ENCODE data around the gene ADAM22.

ADAM22 gene

GRCh38 chr7:88176190-88176589 is 242.1 kb downstream of the ADAM22 start:
- no peak for DNase-seq

DNA sequence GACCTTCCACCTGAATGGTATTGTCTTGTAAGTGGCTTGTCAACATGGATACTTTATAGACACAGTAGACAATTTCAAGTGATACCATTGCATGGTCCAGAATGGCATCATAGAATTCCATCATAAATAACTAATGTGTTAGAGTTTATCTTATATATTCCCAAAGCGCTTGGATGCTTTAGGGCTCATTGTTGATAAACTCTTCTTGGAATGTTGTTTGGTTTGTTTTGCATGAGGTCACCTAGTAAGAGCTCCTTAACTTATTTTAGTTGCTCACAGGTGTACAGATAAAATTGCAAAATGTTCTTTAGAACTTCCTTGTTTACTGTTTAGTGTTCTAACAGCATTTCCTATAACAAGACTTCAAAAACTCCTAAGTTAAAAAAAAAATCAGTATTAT is 249.0 kb downstream of the ADAM22 start:
- DNase-seq, result no peak

GRCh38 chr7:88184848-88185304 is 250.8 kb downstream of the ADAM22 start:
- DNase-seq, result no peak

DNA sequence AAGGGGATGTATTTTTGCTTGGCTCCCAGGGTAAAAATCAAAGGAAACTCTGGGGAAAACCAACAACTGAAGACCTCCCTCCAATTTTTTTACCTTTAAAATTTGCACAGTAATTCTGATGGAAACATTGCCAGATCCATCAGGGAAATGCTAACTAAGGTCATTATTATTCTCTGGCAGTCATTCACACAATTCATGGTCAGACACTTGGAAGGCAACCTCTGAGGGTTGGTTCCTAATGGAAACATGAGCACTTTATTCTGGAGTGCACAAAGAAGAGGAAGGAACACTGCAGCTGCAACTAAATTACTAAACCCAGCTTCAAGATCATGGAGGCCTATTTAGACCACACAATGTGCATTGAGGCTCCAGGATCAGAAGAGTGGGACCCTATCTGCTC is 251.6 kb downstream of the ADAM22 start:
- no peak for DNase-seq

- DNase-seq, result no peak
Observed at GRCh38 chr7:88191911-88192310, 257.9 kb downstream of the ADAM22 start.

DNA sequence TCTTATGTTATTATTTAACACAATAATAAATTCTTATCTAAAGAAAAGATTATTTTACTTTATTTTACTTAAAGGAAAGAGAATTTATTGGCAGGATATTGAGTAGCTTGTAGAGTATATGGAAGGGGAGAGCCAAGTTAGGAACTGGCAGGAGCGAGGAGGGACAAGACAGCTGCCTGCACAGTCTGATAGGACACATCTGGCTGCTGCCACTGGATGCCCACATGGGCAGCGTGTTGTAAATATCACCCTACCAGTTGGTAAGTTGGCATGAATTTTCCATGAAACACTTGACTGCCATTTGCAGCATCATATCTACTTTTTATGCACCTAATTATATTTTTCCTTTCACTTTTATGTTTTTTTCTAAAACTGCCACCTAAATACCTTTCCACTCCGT is 266.2 kb downstream of the ADAM22 start:
- DNase-seq, result no peak

- peak; percentile 81 to 97 (median 86) for DNase-seq
Observed at GRCh38 chr7:88200789-88201188, 266.7 kb downstream of the ADAM22 start.

GRCh38 chr7:88201305-88201704 is 267.3 kb downstream of the ADAM22 start:
- peak in 1 of 3 experiments; percentile 71 for DNase-seq

- DNase-seq, result peak in 1 of 3 experiments; percentile 8
Observed at GRCh38 chr7:88202278-88202677, 268.2 kb downstream of the ADAM22 start.

DNA sequence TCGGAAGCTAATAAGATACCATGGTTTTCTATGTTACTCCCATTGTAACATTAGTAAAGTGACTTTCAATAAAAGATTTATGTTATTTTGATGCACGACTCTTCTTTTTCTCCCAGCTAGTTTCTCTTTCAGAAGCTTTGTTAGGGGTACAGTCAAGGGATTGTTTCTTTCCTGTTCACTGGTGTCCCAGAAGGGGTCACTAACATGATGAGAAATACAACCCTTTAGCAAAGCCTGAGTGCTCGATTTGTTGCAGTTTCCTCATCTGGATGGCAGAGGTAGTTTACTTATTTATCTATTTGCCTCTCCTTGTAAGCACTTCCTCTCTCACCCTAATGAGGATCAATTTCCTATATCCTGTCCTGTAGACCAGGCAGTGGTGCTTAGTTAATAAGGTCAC is 268.7 kb downstream of the ADAM22 start:
- no peak for DNase-seq

DNA sequence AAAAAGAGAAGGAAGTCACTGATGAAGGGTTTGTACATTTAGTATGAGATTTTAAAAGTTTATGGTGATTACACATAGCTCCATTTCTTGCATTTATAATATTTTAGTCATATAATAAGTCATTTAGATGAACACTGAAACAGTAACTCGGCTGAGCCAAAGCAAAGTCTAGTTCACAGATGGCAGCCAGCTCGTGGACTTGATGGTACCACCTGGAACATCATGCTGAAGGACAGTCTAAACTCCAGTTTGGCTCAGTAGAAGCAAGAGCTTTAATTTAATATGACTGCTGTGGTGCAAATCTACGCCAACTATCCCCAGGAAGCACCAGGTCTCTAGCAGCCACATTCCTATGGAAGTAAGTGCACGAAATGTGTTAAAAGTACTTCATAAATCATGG is 269.4 kb downstream of the ADAM22 start:
- no peak for DNase-seq

DNA sequence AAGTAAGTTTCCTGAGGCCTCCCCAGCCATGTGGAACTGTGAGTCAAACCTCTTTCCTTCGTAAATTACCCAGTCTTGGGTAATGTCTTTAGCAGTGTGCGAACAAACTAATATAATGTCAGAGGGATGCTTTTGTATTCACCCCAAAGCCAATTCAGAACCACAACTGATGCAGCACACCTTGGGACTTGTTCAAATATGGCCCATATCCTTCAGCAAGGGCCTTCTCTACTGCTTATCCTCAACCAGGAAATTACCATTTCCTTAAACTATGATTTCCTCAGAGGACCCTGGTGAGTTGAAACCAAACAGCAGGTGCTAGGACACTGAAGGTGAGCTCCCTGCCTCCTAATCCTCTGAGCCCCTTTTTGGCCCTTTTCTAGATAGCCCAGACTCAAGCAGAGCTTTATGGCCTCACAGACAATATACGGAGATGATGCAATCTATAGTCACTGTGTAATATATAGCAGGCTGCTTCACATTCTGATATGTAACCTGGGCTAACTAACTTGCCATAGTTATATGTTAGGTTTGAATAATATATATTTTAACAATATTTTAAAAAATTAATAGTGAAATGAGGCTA is 270.6 kb downstream of the ADAM22 start:
- DNase-seq, result no peak

GRCh38 chr7:88205179-88205578 is 271.1 kb downstream of the ADAM22 start:
- DNase-seq, result no peak

GRCh38 chr7:88206254-88206653 is 272.2 kb downstream of the ADAM22 start:
- DNase-seq, result no peak

DNA sequence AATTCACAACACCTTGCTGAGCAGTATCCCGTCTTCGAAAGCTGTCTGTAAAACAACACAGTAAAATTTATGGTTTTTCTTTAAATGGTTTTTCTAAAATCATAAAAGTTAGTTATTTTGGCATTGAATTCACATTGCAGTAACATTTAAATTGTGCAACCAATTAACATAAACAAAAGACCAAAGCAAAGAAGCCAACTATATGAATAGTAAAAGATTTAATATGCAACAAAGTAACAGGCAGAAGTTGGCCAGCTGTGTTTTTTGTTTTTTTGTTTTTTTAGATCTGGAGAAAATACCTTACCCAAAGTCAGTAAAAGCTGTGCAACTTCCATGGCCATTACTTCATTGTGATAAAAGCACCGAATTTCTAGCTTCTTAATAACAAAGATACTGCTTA is 274.5 kb downstream of the ADAM22 start:
- DNase-seq, result no peak

DNA sequence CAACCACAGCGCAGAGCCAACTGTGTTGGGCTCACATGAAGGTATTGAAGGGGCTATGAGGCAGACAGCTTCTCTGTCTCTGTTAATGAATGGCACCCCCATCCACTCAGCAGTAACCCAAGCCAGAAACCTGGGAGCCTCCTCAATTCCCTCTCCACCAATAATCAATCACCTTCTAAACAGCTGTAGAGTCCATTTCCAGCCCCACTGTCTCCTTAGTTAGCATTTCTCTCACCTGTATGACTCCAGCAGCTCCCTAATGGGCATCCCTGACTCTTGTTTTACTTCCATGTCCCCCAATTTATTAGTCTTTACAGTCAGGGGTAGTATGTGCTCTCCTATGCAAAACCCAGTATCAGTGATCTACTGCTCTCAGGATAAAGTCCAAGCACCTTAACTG is 278.9 kb downstream of the ADAM22 start:
- no peak for DNase-seq

- no peak for DNase-seq
Observed at GRCh38 chr7:88214456-88214855, 280.4 kb downstream of the ADAM22 start.

DNA sequence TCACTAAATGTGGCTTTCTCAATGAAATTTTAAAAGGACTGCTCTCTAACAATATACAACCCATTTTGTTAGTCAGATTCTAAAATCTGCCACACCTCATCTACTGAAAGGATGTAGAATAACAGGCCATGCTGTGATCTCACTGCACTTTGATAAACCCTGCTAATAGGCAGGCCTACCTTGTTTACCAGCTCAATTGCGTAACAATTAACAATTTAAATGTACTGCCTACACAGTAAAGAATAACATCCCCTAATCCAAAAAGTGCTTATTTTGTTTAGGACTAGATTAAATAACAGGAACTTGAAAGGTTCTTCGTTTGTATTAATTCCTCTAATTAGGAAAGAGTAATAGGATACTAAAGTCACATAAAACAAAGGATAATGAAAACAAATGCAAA is 281.2 kb downstream of the ADAM22 start:
- DNase-seq, result no peak

DNA sequence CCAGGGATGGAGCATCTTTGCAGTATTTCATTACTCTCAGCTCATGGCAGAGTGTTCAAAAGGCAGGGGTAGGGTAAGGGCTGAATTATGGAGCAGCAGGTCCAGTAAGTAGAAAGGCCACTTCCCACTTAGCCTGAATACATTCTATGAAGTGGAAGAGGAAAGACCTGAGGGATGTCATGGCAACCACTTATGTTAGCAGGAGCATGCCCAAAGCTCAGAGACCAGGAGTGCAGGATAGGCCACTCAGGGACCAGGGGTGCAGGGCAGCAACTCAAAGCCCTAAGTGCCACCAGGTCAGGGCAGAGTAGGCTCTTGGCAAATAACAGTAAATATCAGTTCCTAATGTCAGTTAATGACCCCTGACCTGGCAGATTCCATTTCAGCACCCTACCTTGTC is 282.2 kb downstream of the ADAM22 start:
- DNase-seq, result peak in 2 of 3 experiments; percentile 30 to 86

DNA sequence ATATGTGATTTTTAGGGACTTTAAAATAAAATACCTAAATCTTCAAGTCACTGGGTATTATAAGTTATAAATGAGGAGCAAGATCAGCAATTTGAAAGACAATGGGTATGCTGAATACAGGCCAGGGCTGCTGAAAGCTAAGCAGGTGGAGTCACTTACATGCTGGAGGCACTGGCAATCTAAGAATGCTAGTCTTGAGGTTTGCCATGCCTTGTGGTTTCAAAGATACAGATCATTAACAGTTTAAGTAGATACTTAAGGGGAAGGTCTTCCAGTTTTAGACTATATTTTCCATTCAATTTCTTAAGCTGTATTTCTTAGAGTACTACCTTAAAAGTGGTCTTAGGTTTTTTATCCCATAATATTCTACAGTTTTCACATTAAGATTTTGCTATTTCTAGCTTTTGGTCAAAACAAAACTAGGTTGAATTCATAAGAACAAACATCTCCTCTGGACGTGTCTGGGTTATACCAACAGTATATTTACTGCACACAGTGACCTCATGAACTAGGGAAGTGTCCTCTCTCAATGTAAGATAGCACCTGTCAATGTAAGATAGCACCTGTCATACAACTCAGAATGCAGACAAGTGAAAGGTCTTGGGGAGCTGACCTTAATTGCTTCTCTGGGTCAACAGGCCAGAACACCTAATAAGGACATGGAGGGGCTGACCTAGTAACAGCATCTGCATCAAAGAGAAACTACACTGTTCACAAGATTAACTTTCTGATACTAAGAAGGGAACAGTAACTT is 283.8 kb downstream of the ADAM22 start:
- DNase-seq, result peak; percentile 4 to 76 (median 27)

- no peak for DNase-seq
Observed at GRCh38 chr7:88218429-88218745, 284.3 kb downstream of the ADAM22 start.

GRCh38 chr7:88218836-88219605 is 285.0 kb downstream of the ADAM22 start:
- DNase-seq, result peak; percentile 53 to 88 (median 74)

DNA sequence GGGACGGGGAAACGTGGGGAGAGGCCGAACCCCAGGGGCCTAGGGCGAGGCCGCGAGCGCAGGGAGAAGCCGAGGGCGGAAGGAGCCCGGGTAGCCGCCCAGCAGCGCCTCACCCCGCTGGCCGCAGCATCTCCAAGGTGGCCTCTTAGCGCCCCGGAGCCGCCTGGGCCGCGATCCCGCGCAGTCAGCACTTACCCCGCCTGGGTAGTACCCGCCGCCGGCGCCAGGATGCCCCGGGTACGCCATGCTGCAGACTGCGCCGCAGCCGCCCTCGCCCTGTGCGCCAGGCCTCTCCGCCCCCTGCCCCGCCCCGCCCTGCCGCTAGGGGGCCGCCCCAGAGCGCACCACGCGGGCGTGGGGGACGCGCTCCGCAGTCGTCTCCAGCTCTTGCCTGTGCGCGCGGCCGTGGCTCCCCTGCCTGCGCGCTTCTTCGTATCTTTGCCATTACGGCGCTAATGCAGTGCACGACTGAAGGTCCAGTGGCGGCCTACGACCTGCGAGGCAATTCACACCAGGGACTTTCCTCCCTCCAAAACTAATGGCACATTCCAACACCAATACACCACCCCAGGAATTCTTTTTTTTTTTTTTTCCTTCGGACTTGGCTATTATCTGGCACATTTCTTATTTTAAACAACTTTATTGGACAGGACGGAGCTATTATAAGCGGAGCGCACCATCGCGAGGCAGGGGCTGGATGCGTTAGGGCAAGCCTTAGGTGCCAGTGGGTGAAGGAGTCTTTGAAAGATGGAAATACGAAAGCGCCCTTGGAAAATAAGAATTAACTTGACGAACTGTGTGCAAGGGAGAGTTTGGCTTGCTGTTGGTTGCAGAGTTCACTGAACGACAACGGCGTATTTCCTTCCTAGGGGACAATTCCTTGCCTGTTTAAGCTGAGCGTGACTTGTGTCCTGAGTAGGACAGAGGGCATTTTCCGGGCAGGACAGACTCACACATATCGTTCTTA is 286.0 kb downstream of the ADAM22 start, which contains the start of gene SRI:
Gene SRI, minus strand, starts transcription at position 258 of the 967 bp plus-strand sequence. Its CDS starts 12 bp downstream, at position 246.
- peak; percentile 83 to 96 (median 94) for DNase-seq

All from NCI-H1417 (cell line).